Gastrocnemius medialis (tissue), 4 donors: ENCODE measurements around the gene ZIC5. TPM values are rescaled to one million over a fixed set of nuclear protein-coding genes. Genes with fewer than 3 reads are reported as not detected.

Experiments used
- ATAC-seq, 2 donors: fragments of 150-250 bp; one replicate each; pipeline ENCODE4 v1.9.1; 2016
- DNase-seq, 2 donors: peaks; one replicate each; pipeline ENCODE4 v3.0.0-alpha.2; 2019
- H3K27ac ChIP-seq, 4 donors: fragments of 200-600 bp; sonication (generic); 1 replicate in 1 of 4; 2 replicates in 3 of 4; pipeline ENCODE4 v1.5.1; 2016 to 2018; ENCODE audit warnings: mild to moderate bottlenecking in 2 of 4, moderate library complexity in 1 of 4
- H3K27me3 ChIP-seq, 3 donors: fragments of 200-600 bp; sonication (generic) in 2 of 3; 1 replicate in 1 of 3; 2 replicates in 2 of 3; pipeline versions ENCODE4 v1.5.1 to v1.6.0; 2016 to 2019; ENCODE audit warnings: mild to moderate bottlenecking in 1 of 3, moderate library complexity in 1 of 3
- H3K36me3 ChIP-seq, 2 donors: fragments of 200-600 bp; sonication (generic) in 1 of 2; one replicate each; pipeline ENCODE4 v1.5.1; 2017 to 2018
- H3K4me1 ChIP-seq, 2 donors: fragments of 200-600 bp; sonication (generic) in 1 of 2; one replicate each; pipeline ENCODE4 v1.5.1; 2016 to 2017; ENCODE audit warnings: mild to moderate bottlenecking in 2 of 2
- H3K4me3 ChIP-seq, 4 donors: fragments of 200-600 bp; sonication (generic) in 3 of 4; 1 replicate in 1 of 4; 2 replicates in 3 of 4; pipeline ENCODE4 v1.5.1; 2016 to 2019; ENCODE audit warnings: mild to moderate bottlenecking in 2 of 4
- H3K9me3 ChIP-seq, 3 donors: fragments of 200-600 bp; sonication (generic) in 2 of 3; 1 replicate in 1 of 3; 2 replicates in 2 of 3; pipeline ENCODE4 v1.5.1; 2016 to 2019
- CTCF ChIP-seq, 5 experiments: fragments of 450-650 bp in 3 of 5; fragments of 200-600 bp in 2 of 5; sonication (generic) in 2 of 5; IDR thresholded peaks in 4 of 5; conservative IDR thresholded peaks in 1 of 5; 1 replicate in 4 of 5; 2 replicates in 1 of 5; pipeline ENCODE4 v1.5.1; 2016 to 2019; ENCODE audit warnings: antibody characterized with exemption in 5 of 5, mild to moderate bottlenecking in 3 of 5, moderate library complexity in 3 of 5
- POLR2A ChIP-seq, 2 donors: fragments of 450-650 bp; IDR thresholded peaks; one replicate each; pipeline ENCODE4 v1.6.1; 2017; ENCODE audit warnings: antibody characterized with exemption in 2 of 2, mild to moderate bottlenecking in 2 of 2, moderate library complexity in 2 of 2
- in situ Hi-C, 4 donors: fragments of 200-750 bp; cut with MboI; loops; one replicate each; pipeline versions ENCODE4 v1.15.0 to v1.8.0; 2017; ENCODE audit warnings: low sequenced_read_pairs in 4 of 4
- intact Hi-C: fragments of 100-400 bp; cut with DNase I; formaldehyde crosslinking; loops from one replicate; pipeline ENCODE4 v1.15.1; 2023; ENCODE audit warnings: low total_unique reads
- total RNA-seq, 4 donors: library from RNA; depleted of rRNA; stranded (reverse); fragments of >200 nt; gene quantifications; one replicate each; pipeline versions ENCODE4 v1.1.0 to v1.2.3, GENCODE V29; 2016

Gene ZIC5
- total RNA-seq, 4 donors from 2014 or later, result not detected

- no peak overlapping the region for H3K4me3 ChIP-seq
- no peak overlapping the region for H3K27ac ChIP-seq
- ATAC-seq (no peak), DNase-seq (no peak)
- in situ Hi-C loops, result no loop called here
- intact Hi-C loops, result loop anchor here (10.0 kb wide), 1 partner anchor 330 kb away; no protein-coding TSS in a partner anchor
- no peaks in the 10 kb centered on the region for H3K36me3 ChIP-seq
- H3K9me3 ChIP-seq, result no peaks in the 10 kb centered on the region
- peaks cover 6 to 11% of the 10 kb centered on the region in 2 donors for H3K4me1 ChIP-seq
- TF ChIP-seq CTCF (IDR thresholded peaks at IDR 0.05 in 4 of 5, conservative IDR thresholded peaks at IDR 0.05 in 1 of 5), result no peak
- no peak for TF ChIP-seq POLR2A (IDR thresholded peaks at IDR 0.05)
- H3K27me3 ChIP-seq, result peaks cover 88 to 92% (median 90%) of the 10 kb centered on the region in 3 donors
These were observed 13.1 kb upstream of the ZIC5 start for GRCh38 chr13:99984461-99985240.

- Histone ChIP-seq H3K9me3 (no peaks in the 10 kb centered on the region), H3K36me3 (no peaks in the 10 kb centered on the region), H3K4me1 (peaks cover 13 to 20% of the 10 kb centered on the region in 2 donors), H3K27ac (no peak overlapping the region), H3K27me3 (peaks cover 88 to 92% (median 90%) of the 10 kb centered on the region in 3 donors), H3K4me3 (no peak overlapping the region)
- TF ChIP-seq POLR2A (IDR thresholded peaks at IDR 0.05), result no peak
- no peak for TF ChIP-seq CTCF (IDR thresholded peaks at IDR 0.05 in 4 of 5, conservative IDR thresholded peaks at IDR 0.05 in 1 of 5)
- ATAC-seq (no peak), DNase-seq (no peak)
- in situ Hi-C loops, result no loop called here
- intact Hi-C loops, result loop anchor here (10.0 kb wide), 1 partner anchor 329 kb away; no protein-coding TSS in a partner anchor
These were observed 12.2 kb upstream of the ZIC5 start for GRCh38 chr13:99983499-99984401.

- H3K4me3 ChIP-seq, result peak overlapping the region in 1 of 4 donors; percentile 51
- DNase-seq (no peak), ATAC-seq (no peak)
- intact Hi-C loops, result loop anchor here (10.0 kb wide), 1 partner anchor 328 kb away; no protein-coding TSS in a partner anchor
- no peak overlapping the region for H3K27ac ChIP-seq
- TF ChIP-seq POLR2A (IDR thresholded peaks at IDR 0.05), result no peak
- no peak for TF ChIP-seq CTCF (IDR thresholded peaks at IDR 0.05 in 4 of 5, conservative IDR thresholded peaks at IDR 0.05 in 1 of 5)
- H3K36me3 ChIP-seq, result no peaks in the 10 kb centered on the region
- in situ Hi-C loops, result no loop called here
- H3K4me1 ChIP-seq, result peaks cover 13 to 24% of the 10 kb centered on the region in 2 donors
- H3K9me3 ChIP-seq, result no peaks in the 10 kb centered on the region
- H3K27me3 ChIP-seq, result peaks cover 88 to 92% (median 90%) of the 10 kb centered on the region in 3 donors
These were observed 11.3 kb upstream of the ZIC5 start for GRCh38 chr13:99982731-99983498.

GRCh38 chr13:99982036-99982730 lies 10.6 kb upstream of the ZIC5 start:
- H3K4me3 ChIP-seq, result peak overlapping the region in 3 of 4 donors; percentile 51 to 62 (median 54)
- H3K27me3 ChIP-seq, result peaks cover 88 to 92% (median 90%) of the 10 kb centered on the region in 3 donors
- no peak for ATAC-seq
- in situ Hi-C loops (no loop called here), intact Hi-C loops (loop anchor here (10.0 kb wide), 1 partner anchor 327 kb away; no protein-coding TSS in a partner anchor)
- DNase-seq, result no peak
- no peaks in the 10 kb centered on the region for H3K9me3 ChIP-seq
- no peaks in the 10 kb centered on the region for H3K36me3 ChIP-seq
- peaks cover 13 to 24% of the 10 kb centered on the region in 2 donors for H3K4me1 ChIP-seq
- H3K27ac ChIP-seq, result no peak overlapping the region
- TF ChIP-seq POLR2A (IDR thresholded peaks at IDR 0.05) (no peak), CTCF (IDR thresholded peaks at IDR 0.05 in 4 of 5, conservative IDR thresholded peaks at IDR 0.05 in 1 of 5) (no peak)
